Measurements from ENCODE around the gene NTNG1.

- no peak for TF ChIP-seq CTCF (IDR thresholded peaks at IDR 0.05; ENCODE audit: insufficient read depth, low read length)
- TF ChIP-seq REST (IDR thresholded peaks at IDR 0.05; ENCODE audit: insufficient replicate concordance, low read depth): no peak
- TF ChIP-seq SPI1 (IDR thresholded peaks at IDR 0.05; ENCODE audit: borderline replicate concordance, low read depth): no peak
Measured at GRCh38 chr1:107515702-107516101, 374.9 kb downstream of the NTNG1 start.
